ENCODE data around the gene SOX13. TPM values are rescaled to one million over a fixed set of nuclear protein-coding genes. Genes with fewer than 3 reads are reported as not detected.

Gene SOX13
- total RNA-seq, 1 donor from 2014 or later: 28.6 TPM

DNA sequence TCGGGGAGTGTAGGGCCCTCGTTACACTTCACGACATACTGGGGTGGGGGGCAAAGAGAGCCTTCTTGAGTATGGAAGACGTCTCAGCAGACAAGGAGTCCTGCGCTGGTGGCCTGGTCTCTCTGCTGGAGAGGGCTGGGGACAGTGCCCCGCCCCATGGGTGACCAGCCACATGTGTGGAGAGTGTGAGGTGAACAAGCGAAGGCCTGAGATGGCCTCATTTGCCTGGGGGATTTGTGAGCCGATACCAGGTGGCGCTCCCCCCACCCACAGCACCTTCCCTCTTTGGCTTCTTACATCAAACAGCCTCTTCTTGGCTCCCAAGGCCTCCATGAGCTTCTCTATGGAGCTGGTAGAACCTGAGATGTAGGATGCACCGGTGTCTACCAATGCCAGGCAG is 83.0 kb downstream of the SOX13 start:
- Histone ChIP-seq H3K36me3 (no peaks in the 10 kb centered on the region), H2AFZ (replicated peaks) (no peak overlapping the region), H3K27me3 (peaks cover 34% of the 10 kb centered on the region), H3K9ac (no peak overlapping the region), H3K27ac (no peak overlapping the region), H3K4me3 (no peak overlapping the region), H3F3A (ENCODE audit: low read depth) (peaks cover 8% of the 10 kb centered on the region), H3K4me2 (no peak overlapping the region), H4K20me1 (ENCODE audit: low read depth) (no peaks in the 10 kb centered on the region), H3K4me1 (peaks cover 3% of the 10 kb centered on the region), H3K79me2 (ENCODE audit: low read depth) (no peaks in the 10 kb centered on the region), H3K9me3 (ENCODE audit: low read depth) (no peaks in the 10 kb centered on the region)
- Mint-ChIP-seq H3K27me3 (ENCODE audit: insufficient read depth, low read depth) (peaks cover 18% of the 10 kb centered on the region), H3K27ac (no peak overlapping the region), H3K4me1 (peaks cover 11% of the 10 kb centered on the region), H3K9me3 (no peaks in the 10 kb centered on the region), H3K4me3 (peak overlapping the region; percentile 66), H3K36me3 (no peaks in the 10 kb centered on the region)
- no peak for TF ChIP-seq EZH2phosphoT487 (IDR thresholded peaks at IDR 0.05)
- TF ChIP-seq EZH2 (IDR thresholded peaks at IDR 0.05): no peak
- TF ChIP-seq, protein P1, sequence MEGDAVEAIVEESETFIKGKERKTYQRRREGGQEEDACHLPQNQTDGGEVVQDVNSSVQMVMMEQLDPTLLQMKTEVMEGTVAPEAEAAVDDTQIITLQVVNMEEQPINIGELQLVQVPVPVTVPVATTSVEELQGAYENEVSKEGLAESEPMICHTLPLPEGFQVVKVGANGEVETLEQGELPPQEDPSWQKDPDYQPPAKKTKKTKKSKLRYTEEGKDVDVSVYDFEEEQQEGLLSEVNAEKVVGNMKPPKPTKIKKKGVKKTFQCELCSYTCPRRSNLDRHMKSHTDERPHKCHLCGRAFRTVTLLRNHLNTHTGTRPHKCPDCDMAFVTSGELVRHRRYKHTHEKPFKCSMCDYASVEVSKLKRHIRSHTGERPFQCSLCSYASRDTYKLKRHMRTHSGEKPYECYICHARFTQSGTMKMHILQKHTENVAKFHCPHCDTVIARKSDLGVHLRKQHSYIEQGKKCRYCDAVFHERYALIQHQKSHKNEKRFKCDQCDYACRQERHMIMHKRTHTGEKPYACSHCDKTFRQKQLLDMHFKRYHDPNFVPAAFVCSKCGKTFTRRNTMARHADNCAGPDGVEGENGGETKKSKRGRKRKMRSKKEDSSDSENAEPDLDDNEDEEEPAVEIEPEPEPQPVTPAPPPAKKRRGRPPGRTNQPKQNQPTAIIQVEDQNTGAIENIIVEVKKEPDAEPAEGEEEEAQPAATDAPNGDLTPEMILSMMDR (IDR thresholded peaks at IDR 0.05): no peak
- DNase-seq (ENCODE audit: low spot score): no peak

- Histone ChIP-seq H2AFZ (replicated peaks) (no peak overlapping the region), H3K27ac (no peak overlapping the region), H3K4me3 (no peak overlapping the region), H3K9ac (no peak overlapping the region), H3K79me2 (ENCODE audit: low read depth) (no peaks in the 10 kb centered on the region), H3K27me3 (peaks cover 14% of the 10 kb centered on the region), H4K20me1 (ENCODE audit: low read depth) (no peaks in the 10 kb centered on the region), H3K9me3 (ENCODE audit: low read depth) (no peaks in the 10 kb centered on the region), H3F3A (ENCODE audit: low read depth) (no peaks in the 10 kb centered on the region), H3K4me2 (no peak overlapping the region), H3K36me3 (no peaks in the 10 kb centered on the region), H3K4me1 (no peaks in the 10 kb centered on the region)
- Mint-ChIP-seq H3K27ac (no peak overlapping the region), H3K4me3 (no peak overlapping the region), H3K36me3 (no peaks in the 10 kb centered on the region), H3K4me1 (peaks cover 4% of the 10 kb centered on the region), H3K9me3 (no peaks in the 10 kb centered on the region), H3K27me3 (ENCODE audit: insufficient read depth, low read depth) (peaks cover 15% of the 10 kb centered on the region)
- TF ChIP-seq EZH2 (IDR thresholded peaks at IDR 0.05) (no peak), EZH2phosphoT487 (IDR thresholded peaks at IDR 0.05) (no peak)
- TF ChIP-seq, protein P1 (IDR thresholded peaks at IDR 0.05): no peak
- no peak for DNase-seq (ENCODE audit: low spot score)
These were observed 85.0 kb downstream of the SOX13 start for GRCh38 chr1:204157962-204158361.

DNA sequence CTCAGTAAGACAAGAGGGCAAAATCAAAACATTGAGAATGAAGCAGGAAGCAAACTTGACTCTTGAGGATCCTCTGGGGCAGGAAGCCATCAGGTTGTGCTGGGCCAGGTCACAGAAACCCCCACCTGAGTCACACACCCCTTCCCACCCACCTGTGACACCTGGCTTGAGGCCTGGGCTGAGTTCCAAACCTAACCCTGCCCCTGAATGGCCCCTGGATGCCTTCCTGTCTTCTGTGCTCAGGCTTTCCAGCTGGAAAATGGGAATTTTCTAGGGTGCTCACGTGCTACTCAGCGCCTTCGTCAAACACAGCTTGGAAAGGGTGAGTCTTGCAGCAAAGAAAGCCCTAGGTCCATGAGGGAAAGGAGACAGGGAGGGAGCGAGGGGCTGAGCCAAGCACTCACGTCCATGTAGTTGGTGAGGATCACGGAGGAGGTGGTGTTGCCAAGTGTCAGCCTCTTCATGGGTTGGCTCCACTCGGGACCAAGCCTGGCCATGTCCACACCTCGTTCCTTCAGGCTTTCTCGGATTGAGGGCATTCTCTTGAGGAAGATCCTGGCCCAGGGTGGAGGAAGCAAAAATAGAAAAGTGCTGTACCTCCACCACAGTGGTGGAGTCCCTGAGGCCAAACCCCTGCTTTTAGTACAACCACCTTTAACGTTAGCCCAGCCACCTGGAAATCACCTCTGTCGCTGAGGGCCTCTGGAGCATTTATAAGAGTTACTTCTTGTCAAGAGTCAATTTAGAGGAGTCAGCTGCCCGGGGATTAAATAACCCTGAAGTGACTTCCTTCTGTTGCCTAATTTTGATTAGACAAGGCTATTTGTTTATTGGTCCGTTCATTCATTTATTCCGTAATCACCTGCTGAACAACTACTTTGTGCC is 88.9 kb downstream of the SOX13 start:
- Mint-ChIP-seq H3K9me3 (no peaks in the 10 kb centered on the region), H3K36me3 (no peaks in the 10 kb centered on the region), H3K27me3 (ENCODE audit: insufficient read depth, low read depth) (peaks cover 7% of the 10 kb centered on the region), H3K4me1 (peaks cover 3% of the 10 kb centered on the region), H3K27ac (no peak overlapping the region), H3K4me3 (peak overlapping the region; percentile 11)
- H3F3A ChIP-seq (ENCODE audit: low read depth): no peaks in the 10 kb centered on the region
- H3K27ac ChIP-seq: no peak overlapping the region
- H3K9me3 ChIP-seq (ENCODE audit: low read depth): no peaks in the 10 kb centered on the region
- DNase-seq (ENCODE audit: low spot score): no peak
- no peaks in the 10 kb centered on the region for H3K27me3 ChIP-seq
- H3K4me1 ChIP-seq: no peaks in the 10 kb centered on the region
- no peak overlapping the region for H3K9ac ChIP-seq
- no peaks in the 10 kb centered on the region for H4K20me1 ChIP-seq (ENCODE audit: low read depth)
- TF ChIP-seq EZH2phosphoT487 (IDR thresholded peaks at IDR 0.05) (no peak), EZH2 (IDR thresholded peaks at IDR 0.05) (no peak)
- TF ChIP-seq, protein P1 (IDR thresholded peaks at IDR 0.05): no peak
- no peak overlapping the region for H3K4me3 ChIP-seq
- H3K4me2 ChIP-seq: no peak overlapping the region
- no peaks in the 10 kb centered on the region for H3K79me2 ChIP-seq (ENCODE audit: low read depth)
- H3K36me3 ChIP-seq: no peaks in the 10 kb centered on the region
- H2AFZ ChIP-seq (replicated peaks): no peak overlapping the region

Measured in neural progenitor cell (in vitro differentiated cells).